ENCODE data around the gene GLCCI1.
"Not testable (repeated sequence)": the region's sequence is repeated elsewhere in the genome, so short reads cannot be mapped to it uniquely, and the experiment has no call there.

Gene GLCCI1

GRCh38 chr7:8058322-8058721 lies 89.7 kb downstream of the GLCCI1 start:
- DNase-seq (ENCODE audit: low spot score), result no peak
- TF ChIP-seq, protein P1, sequence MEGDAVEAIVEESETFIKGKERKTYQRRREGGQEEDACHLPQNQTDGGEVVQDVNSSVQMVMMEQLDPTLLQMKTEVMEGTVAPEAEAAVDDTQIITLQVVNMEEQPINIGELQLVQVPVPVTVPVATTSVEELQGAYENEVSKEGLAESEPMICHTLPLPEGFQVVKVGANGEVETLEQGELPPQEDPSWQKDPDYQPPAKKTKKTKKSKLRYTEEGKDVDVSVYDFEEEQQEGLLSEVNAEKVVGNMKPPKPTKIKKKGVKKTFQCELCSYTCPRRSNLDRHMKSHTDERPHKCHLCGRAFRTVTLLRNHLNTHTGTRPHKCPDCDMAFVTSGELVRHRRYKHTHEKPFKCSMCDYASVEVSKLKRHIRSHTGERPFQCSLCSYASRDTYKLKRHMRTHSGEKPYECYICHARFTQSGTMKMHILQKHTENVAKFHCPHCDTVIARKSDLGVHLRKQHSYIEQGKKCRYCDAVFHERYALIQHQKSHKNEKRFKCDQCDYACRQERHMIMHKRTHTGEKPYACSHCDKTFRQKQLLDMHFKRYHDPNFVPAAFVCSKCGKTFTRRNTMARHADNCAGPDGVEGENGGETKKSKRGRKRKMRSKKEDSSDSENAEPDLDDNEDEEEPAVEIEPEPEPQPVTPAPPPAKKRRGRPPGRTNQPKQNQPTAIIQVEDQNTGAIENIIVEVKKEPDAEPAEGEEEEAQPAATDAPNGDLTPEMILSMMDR (IDR thresholded peaks at IDR 0.05; ENCODE audit: extremely low read depth, insufficient read depth, missing control alignments), result no peak
- in situ Hi-C loops (cut with MboI; ENCODE audit: low pct_unique_long_range_greater_than_20kb, low sequenced_read_pairs, unreplicated experiment), result no loop called here

- in situ Hi-C loops (cut with MboI; ENCODE audit: low pct_unique_long_range_greater_than_20kb, low sequenced_read_pairs, unreplicated experiment), result no loop called here
- TF ChIP-seq, protein P1 (IDR thresholded peaks at IDR 0.05; ENCODE audit: extremely low read depth, insufficient read depth, missing control alignments), result no peak
- no peak for DNase-seq (ENCODE audit: low spot score)
Observed at GRCh38 chr7:8058852-8059251, 90.3 kb downstream of the GLCCI1 start.

GRCh38 chr7:8060241-8060640 lies 91.6 kb downstream of the GLCCI1 start:
- TF ChIP-seq, protein P1 (IDR thresholded peaks at IDR 0.05; ENCODE audit: extremely low read depth, insufficient read depth, missing control alignments), result no peak
- no peak for DNase-seq (ENCODE audit: low spot score)
- in situ Hi-C loops (cut with MboI; ENCODE audit: low pct_unique_long_range_greater_than_20kb, low sequenced_read_pairs, unreplicated experiment), result no loop called here

- in situ Hi-C loops (cut with MboI; ENCODE audit: low pct_unique_long_range_greater_than_20kb, low sequenced_read_pairs, unreplicated experiment); DNase-seq (ENCODE audit: low spot score): not testable (repeated sequence)
Observed at GRCh38 chr7:8063300-8063699, 94.7 kb downstream of the GLCCI1 start.

GRCh38 chr7:8063706-8064297 lies 95.2 kb downstream of the GLCCI1 start:
- DNase-seq (ENCODE audit: low spot score), result no peak
- in situ Hi-C loops (cut with MboI; ENCODE audit: low pct_unique_long_range_greater_than_20kb, low sequenced_read_pairs, unreplicated experiment), result no loop called here
- TF ChIP-seq, protein P1 (IDR thresholded peaks at IDR 0.05; ENCODE audit: extremely low read depth, insufficient read depth, missing control alignments), result no peak

DNA sequence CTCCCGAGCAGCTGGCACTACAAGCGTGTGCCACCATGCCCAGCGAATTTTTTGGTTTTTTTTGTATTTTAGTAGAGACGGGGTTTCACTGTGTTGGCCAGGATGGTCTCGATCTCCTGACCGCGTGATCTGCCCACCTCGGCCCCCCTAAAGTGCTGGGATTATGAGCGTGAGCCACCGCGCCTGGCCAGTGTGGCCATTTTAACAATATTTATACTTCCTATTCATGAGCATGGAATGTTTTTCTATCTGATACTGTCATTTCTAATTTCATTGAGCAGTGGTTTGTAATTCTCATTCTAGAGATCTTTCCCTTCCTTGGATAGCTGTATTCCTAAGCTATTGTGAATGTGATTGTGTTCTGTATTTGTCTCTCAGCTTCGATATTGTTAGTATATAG lies 96.2 kb downstream of the GLCCI1 start:
- in situ Hi-C loops (cut with MboI; ENCODE audit: low pct_unique_long_range_greater_than_20kb, low sequenced_read_pairs, unreplicated experiment), result no loop called here
- no peak for DNase-seq (ENCODE audit: low spot score)
- TF ChIP-seq, protein P1 (IDR thresholded peaks at IDR 0.05; ENCODE audit: extremely low read depth, insufficient read depth, missing control alignments), result no peak

GRCh38 chr7:8065356-8065813 lies 96.8 kb downstream of the GLCCI1 start:
- DNase-seq (ENCODE audit: low spot score), result no peak
- TF ChIP-seq, protein P1 (IDR thresholded peaks at IDR 0.05; ENCODE audit: extremely low read depth, insufficient read depth, missing control alignments), result no peak
- in situ Hi-C loops (cut with MboI; ENCODE audit: low pct_unique_long_range_greater_than_20kb, low sequenced_read_pairs, unreplicated experiment), result no loop called here
